Gastroesophageal sphincter (tissue), 3 donors: ENCODE data around the gene BMP7.

ENCODE experiments used
- CTCF ChIP-seq, 4 experiments: fragments of 200-600 bp in 2 of 4; fragments of 450-650 bp in 2 of 4; sonication (generic) in 1 of 4; IDR thresholded peaks; one replicate each; pipeline ENCODE4 v1.5.1; 2017 to 2019; ENCODE audit warnings: antibody characterized with exemption in 4 of 4, mild to moderate bottlenecking in 2 of 4, moderate library complexity in 2 of 4
- EP300 ChIP-seq: sonication (generic); formaldehyde crosslinking; IDR thresholded peaks from one replicate; pipeline ENCODE4 v1.6.1; 2017; ENCODE audit warnings: antibody characterized with exemption, mild to moderate bottlenecking
- POLR2A ChIP-seq, 2 donors: fragments of 450-650 bp; IDR thresholded peaks; one replicate each; pipeline ENCODE4 v1.6.1; 2017; ENCODE audit warnings: antibody characterized with exemption in 2 of 2, mild to moderate bottlenecking in 2 of 2, moderate library complexity in 1 of 2

GRCh38 chr20:57161478-57162361, 104.7 kb downstream of the BMP7 start:
- TF ChIP-seq CTCF (IDR thresholded peaks at IDR 0.05) (no peak), POLR2A (IDR thresholded peaks at IDR 0.05) (no peak), EP300 (no peak)
